Left ventricle myocardium inferior (tissue), 1 donor: Measurements from ENCODE around the gene CDHR1. TPM values are rescaled to one million over a fixed set of nuclear protein-coding genes. Genes with fewer than 3 reads are reported as not detected.

Experiments
- DNase-seq: peaks from one replicate; pipeline ENCODE4 v3.0.0-alpha.2; 2020
- H3K27ac ChIP-seq: fragments of 200-600 bp; replicated peaks from 2 replicates; pipeline ENCODE4 v1.8.0; 2021
- H3K27me3 ChIP-seq: fragments of 200-600 bp; 2 replicates; pipeline ENCODE4 v1.8.0; 2021; ENCODE audit warnings: low read depth
- H3K36me3 ChIP-seq: fragments of 200-600 bp; 2 replicates; pipeline ENCODE4 v1.8.0; 2021
- H3K4me1 ChIP-seq: fragments of 200-600 bp; 2 replicates; pipeline ENCODE4 v1.8.0; 2021
- H3K4me3 ChIP-seq: fragments of 200-600 bp; 2 replicates; pipeline ENCODE4 v1.8.0; 2021; ENCODE audit warnings: mild to moderate bottlenecking, moderate library complexity
- H3K9me3 ChIP-seq: fragments of 200-600 bp; replicated peaks from 2 replicates; pipeline ENCODE4 v1.8.0; 2021
- intact Hi-C: fragments of 100-400 bp; cut with micrococcal nuclease; formaldehyde crosslinking; loops from one replicate; pipeline ENCODE4 v1.11.0; 2022
- total RNA-seq: library from RNA; stranded (reverse); fragmentation: NEBNext Ultra II Directional; extraction: Animal tissue kit (Norgen Biotek cat#: 25700); gene quantifications from one replicate; pipeline ENCODE4 v1.2.1, GENCODE V29; 2021
- TF ChIP-seq, protein P1 (sequence below): fragments of 200-600 bp; IDR thresholded peaks from 2 replicates; pipeline ENCODE4 v1.8.0; 2021; ENCODE audit warnings: antibody characterized with exemption, mild to moderate bottlenecking, borderline replicate concordance
- donor health status: DM: no; HTN: yes; CAD: no; lungs with severe emphysema.

Gene CDHR1
- total RNA-seq, 1 donor from 2014 or later = 0.41 TPM

DNA sequence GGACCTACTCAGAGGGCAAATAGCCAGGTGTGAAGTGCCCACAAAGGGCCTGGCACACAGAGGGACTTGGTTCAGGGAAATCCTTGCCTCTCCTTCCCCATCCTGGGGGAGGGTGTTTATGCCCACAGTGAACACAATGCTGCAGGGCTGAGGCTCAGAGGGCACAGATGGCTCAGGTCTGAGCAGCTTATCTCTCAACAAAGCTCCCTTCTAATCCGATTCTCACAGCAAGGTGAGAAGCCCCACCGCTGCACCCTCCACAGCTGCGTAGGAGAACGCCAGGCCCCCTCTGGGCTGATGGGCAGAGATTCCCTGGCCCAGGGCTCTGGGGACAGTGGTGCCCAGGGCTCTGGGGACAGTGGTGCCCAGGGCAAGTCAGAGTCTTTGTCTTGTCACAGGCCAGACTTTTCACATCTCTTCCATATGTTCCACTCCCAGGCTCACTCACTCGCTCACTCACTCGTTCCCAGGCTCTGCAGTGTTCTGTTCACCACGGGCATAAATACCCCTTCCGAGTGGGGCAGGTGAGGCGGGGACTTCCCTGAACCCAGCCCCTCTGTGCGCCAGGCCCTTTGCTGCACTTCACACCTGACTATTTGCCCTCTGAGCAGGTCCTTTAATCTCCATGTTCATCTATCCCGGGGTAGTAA is 8.7 kb upstream of the CDHR1 start:
- TF ChIP-seq, protein P1, sequence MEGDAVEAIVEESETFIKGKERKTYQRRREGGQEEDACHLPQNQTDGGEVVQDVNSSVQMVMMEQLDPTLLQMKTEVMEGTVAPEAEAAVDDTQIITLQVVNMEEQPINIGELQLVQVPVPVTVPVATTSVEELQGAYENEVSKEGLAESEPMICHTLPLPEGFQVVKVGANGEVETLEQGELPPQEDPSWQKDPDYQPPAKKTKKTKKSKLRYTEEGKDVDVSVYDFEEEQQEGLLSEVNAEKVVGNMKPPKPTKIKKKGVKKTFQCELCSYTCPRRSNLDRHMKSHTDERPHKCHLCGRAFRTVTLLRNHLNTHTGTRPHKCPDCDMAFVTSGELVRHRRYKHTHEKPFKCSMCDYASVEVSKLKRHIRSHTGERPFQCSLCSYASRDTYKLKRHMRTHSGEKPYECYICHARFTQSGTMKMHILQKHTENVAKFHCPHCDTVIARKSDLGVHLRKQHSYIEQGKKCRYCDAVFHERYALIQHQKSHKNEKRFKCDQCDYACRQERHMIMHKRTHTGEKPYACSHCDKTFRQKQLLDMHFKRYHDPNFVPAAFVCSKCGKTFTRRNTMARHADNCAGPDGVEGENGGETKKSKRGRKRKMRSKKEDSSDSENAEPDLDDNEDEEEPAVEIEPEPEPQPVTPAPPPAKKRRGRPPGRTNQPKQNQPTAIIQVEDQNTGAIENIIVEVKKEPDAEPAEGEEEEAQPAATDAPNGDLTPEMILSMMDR = no peak
- DNase-seq = no peak
- H3K27ac ChIP-seq = no peak overlapping the region
- intact Hi-C loops = no loop called here
- H3K4me1 ChIP-seq = no peaks in the 10 kb centered on the region
- peaks cover 55% of the 10 kb centered on the region for H3K27me3 ChIP-seq
- no peak overlapping the region for H3K4me3 ChIP-seq
- H3K9me3 ChIP-seq = no peaks in the 10 kb centered on the region
- H3K36me3 ChIP-seq = no peaks in the 10 kb centered on the region

DNA sequence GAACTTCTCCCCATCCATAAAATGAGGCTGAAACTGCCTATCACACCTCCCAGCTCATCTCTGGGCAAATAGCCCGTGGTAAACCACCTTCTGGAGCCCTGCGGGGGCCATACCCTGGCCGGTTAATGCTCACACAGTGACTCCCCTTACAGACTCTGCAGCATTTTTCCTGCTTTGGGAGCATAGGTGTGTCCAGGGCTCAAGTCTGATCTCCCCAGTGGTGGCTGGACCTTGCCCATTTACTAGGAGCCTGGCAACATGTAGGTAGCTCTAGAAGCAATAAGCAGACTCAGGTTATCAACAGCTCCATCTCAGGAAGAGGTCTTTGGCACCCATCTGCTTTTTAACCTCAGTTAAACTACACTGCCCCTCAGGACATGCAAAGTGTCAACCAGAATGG is 5.5 kb upstream of the CDHR1 start:
- TF ChIP-seq, protein P1 = no peak
- Histone ChIP-seq H3K4me3 (no peak overlapping the region), H3K36me3 (no peaks in the 10 kb centered on the region), H3K27me3 (peaks cover 77% of the 10 kb centered on the region), H3K27ac (no peak overlapping the region), H3K4me1 (peaks cover 2% of the 10 kb centered on the region), H3K9me3 (no peaks in the 10 kb centered on the region)
- no peak for DNase-seq
- intact Hi-C loops = no loop called here

DNA sequence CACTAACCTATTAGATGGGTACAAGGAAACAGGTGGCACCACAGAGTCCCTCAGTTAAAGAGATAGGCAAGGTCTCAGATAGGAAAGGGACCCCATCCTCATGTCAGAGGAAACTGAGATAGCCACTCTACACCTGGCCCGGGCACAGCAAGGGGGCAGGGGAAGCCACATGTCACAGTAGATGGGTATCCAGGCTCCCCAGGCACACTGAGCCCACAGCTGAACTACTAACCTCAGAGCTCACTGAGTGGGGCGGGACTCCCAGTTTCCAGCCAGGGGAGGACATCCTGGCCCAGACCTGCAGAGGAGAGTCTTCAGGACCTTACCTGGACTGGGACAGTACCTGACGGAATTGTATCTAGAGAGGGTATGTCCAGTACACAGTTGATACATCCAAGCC is 3.7 kb upstream of the CDHR1 start:
- intact Hi-C loops = no loop called here
- Histone ChIP-seq H3K36me3 (no peaks in the 10 kb centered on the region), H3K4me3 (no peak overlapping the region), H3K9me3 (no peaks in the 10 kb centered on the region), H3K27ac (no peak overlapping the region), H3K27me3 (peaks cover 79% of the 10 kb centered on the region), H3K4me1 (peaks cover 20% of the 10 kb centered on the region)
- TF ChIP-seq, protein P1 = no peak
- DNase-seq = no peak

DNA sequence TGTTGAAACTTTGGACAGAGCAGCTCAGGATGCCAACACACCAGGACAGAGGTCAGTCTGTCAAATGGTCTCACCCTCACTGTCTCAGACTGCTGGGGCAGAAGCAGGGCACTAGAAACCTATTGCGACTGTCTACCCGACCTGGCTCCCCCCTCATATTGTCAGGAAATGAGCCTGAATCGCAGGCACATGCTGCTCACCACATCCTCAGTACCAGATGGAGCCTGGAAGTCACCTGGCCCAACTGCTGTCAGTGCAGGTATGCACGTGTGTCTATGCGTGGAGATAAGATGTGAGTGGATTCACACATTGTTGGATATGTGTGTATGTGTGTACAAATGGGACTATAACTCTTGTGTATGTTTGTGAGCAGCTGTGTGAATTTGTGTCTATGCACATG is 3.2 kb upstream of the CDHR1 start:
- no peak for DNase-seq
- intact Hi-C loops = no loop called here
- H3K27me3 ChIP-seq = peaks cover 79% of the 10 kb centered on the region
- H3K4me1 ChIP-seq = peaks cover 20% of the 10 kb centered on the region
- no peaks in the 10 kb centered on the region for H3K9me3 ChIP-seq
- no peak overlapping the region for H3K4me3 ChIP-seq
- H3K27ac ChIP-seq = no peak overlapping the region
- H3K36me3 ChIP-seq = no peaks in the 10 kb centered on the region
- TF ChIP-seq, protein P1 = no peak

DNA sequence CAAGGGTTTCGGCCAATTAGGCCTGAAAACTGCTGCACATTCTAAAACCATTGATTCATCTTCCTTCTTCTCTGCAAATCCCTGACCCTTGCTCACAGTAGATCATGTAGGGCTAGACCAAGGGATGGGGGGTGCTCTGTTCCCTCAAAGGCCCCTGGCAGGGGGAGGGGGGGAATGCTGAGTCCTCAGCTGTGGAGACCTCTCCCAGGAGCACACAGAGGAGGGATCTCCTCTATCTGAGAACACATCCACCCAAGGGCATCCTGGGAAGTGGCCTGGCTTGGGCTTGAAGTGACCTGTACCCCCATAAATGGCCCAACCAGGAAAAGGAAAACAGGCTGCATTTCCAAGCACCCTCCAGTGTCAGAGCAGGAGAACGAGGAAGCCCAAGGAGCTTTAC is 1.0 kb upstream of the CDHR1 start:
- H3K27ac ChIP-seq = no peak overlapping the region
- TF ChIP-seq, protein P1 = no peak
- no peaks in the 10 kb centered on the region for H3K36me3 ChIP-seq
- no peak for DNase-seq
- H3K4me1 ChIP-seq = peaks cover 30% of the 10 kb centered on the region
- intact Hi-C loops = no loop called here
- H3K27me3 ChIP-seq = peaks cover 82% of the 10 kb centered on the region
- no peaks in the 10 kb centered on the region for H3K9me3 ChIP-seq
- H3K4me3 ChIP-seq = no peak overlapping the region
